ENCODE measurements around the gene ACADS.

ACADS gene

GRCh38 chr12:120725659-120726509 is at the start of gene ACADS:
Gene ACADS, plus strand, starts transcription at chr12:120725826. Its CDS starts 60 bp downstream, at chr12:120725886.
- DNase-seq, result peak; percentile 95

DNA sequence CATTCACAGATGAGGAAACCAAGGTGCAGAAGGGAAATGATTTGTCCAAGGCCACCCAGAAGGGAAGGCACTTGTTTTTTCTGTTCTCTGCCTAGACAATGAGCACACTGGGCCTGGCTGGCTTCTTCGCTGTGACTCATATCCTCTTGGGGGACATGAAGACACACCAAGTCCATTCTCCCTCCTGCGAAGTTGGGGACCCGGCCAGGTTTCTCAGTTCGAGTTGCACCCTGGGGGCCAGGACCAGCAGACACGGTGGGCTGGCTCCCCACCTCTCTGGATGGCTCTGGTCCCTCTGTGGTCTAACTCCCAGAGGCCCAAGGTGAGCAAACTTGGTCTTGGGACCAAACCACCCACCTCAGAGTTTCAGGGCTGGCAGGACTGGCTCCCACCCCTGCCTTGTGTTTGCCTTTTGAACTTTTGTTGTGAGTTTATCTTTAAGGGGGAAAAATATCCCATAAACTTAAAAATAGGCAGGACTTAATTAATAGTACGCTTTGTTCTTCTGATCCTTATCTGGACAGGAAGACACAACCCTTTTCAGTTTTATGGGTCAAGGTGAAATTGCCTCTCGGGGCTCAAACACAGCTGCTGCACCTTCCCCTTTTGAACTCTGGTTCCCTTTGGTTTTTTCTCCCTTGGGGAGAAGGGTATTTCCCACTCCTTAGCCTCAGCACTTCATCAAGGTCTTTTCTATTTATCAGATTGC is 47.7 kb upstream of the ACADS start:
- DNase-seq, result no peak

DNA sequence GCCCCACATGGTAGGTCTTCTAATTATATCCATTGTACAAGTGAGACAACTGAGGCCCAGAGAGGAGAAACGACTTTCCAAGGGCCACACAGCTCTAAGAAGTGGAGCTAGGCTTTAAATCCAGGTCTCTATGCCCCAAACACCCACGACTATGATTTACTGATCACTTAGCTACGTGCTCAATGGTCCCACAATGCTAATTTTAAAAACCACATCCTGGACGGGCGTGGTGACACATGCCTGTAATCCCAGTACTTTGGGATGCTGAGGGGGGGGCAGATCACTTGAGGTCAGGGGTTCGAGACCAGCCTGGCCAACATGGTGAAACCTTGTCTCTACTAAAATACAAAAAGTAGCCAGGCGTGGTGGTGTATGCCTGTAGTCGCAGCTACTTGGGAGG is 47.1 kb upstream of the ACADS start:
- no peak for DNase-seq

DNA sequence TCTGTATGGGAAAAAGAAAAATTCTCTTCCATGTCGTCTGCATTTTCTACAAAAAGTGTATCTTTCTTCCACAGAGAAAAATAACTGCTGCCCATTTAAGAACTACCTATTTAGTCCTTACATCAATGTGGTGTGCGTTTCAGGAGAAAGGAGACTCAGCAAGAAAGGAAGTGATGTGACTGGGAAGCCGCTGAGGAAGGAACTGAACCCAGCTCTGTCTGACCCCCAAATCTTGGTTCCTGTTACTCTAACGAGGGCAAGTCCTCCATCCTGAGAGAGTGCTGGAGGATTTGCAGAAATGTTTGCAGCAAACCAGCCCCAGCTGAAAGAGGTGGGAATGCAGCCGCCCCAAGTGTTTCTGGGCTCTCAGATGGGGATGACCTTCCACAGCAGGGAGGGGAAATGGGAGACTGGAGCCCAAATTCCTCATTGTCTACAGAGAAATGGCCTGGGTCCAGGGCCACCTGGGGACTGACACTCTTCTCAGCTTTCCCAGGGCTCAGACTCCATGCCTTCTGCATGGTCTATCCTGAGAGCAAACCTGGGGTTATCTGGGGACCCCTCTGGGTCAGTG is 45.4 kb upstream of the ACADS start:
- no peak for DNase-seq

DNA sequence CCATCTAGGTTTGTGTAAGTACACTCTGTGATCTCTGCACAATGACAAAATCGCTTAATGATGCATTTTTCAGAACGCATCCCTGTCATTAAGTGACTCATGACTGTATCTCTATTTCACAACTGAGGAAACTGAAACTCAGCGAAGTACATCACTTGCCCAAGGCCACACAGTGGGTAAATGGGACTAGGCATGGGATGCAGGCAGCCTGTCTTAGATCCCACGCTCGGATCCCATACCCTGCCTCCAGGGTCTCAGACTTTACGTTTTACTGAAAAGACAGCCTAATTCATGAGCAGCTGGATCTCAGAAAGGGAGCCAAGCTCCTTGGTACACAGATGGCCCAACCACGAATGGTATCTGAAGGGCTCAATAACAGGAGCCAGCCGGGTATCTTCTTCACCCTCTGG is 41.1 kb upstream of the ACADS start:
- no peak for DNase-seq

DNA sequence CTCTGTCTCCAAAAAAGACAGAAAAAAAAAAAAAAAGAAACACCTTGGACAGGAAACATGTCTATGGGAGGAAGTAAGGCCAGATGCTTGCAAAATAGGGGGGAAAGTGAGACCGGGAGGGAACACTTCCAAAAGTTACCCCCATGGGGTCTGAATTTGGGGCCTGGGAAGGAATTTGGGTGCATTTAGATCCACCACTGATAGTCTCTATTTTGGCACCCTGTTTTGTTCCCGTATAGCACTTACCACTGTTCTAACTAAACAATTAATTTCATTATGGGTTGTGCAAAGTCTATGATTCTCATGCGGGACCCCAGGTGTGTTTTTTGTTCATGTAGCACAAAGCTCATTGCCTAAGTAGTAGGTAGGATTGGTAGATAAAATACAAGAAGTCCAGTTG is 40.1 kb upstream of the ACADS start:
- no peak for DNase-seq

DNA sequence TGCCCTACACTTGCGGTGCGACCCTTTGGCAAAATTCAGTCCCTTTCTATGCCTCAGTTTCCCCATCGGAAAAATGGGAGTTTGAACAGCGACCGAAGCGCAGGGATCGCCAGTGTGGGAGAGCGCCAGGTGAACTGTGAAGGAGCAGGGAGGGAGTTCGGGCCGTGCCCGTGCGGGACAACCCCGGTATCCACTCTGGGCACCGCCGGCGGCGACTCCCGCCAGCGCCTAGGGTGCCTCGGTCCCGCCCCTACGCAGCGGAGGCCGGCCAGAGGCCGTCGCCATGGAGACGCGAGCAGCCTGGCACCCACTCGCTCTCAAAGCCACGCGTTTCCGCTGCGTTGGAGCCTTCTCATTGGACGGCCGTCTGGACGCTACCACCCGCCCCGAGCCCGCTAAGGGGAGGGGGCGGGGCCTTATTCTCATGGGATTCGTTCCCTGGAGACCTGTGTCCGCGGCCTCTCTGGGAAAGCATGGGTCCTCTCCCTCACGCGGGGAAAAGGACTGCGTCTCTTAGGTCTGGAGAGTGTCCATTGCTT is 39.4 kb upstream of the ACADS start:
- DNase-seq, result peak; percentile 98

DNA sequence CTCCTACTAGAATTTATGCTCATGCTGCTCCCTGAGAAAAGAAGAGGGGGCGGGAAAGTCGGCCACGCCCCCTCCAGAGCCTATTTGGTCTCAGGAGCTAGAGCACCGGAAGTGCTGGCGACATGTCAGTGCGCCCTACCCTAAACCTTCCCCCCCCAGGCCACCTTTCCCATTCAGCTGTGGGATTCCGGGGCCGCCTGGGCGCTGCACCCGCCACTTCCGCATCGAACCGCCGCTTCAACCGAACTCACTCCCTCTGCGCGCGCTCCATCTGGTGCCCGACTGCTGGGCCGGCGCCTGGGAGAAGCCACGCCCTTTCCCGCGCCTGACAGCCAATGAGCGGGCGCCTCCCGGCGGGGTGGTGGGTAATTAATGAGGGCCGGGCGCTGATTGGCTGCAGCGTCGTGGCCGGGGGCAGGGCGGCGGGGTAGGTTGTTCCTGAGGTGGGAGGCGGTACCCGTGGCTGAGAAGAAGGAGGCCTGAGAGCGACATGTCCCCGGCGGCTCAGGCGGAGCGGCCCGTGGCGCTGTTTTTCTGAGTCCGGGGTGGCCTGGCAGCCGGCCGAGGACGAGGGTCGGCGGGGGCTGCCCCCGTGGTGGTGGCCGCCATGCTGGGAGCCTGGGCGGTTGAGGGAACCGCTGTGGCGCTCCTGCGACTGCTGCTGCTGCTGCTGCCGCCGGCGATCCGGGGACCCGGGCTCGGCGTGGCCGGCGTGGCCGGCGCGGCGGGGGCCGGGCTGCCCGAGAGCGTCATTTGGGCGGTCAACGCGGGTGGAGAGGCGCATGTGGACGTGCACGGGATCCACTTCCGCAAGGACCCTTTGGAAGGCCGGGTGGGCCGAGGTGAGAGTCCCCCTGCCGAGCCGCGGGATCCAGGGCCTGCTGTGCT is 38.7 kb upstream of the ACADS start, which contains the start of gene MLEC:
MLEC (plus strand) TSS at position 460 of the 888 bp plus-strand sequence; CDS start at position 608, 148 bp downstream.
- peak; percentile 99 for DNase-seq

GRCh38 chr12:120687578-120688289 is 37.9 kb upstream of the ACADS start:
- DNase-seq, result peak; percentile 69

DNA sequence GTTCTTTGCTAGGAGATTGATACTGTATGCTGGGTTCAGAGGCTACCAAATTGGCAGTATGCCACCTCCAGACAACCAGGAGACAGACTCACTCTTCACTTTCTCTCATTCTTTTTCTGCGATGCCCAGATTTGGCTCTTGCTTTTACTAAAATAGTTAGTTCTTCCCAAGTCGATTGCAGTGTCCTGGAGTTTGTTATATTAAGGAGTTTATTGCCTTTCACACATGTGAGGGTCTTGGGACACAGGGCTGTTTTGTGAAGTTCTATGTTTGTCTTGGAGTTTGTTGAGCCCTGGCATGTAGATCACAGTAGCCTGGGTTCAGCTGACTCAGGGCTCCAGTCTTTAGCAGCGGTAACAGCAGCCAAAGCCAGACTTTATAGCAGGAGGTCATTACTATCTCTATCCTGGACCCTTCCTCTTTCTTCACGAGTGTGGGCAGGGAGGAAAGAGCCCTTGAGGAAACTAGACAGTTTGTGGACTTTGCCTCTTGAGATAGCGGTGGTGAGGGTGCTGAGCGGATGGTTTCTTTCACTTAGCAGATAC is 37.0 kb upstream of the ACADS start:
- DNase-seq, result no peak

DNA sequence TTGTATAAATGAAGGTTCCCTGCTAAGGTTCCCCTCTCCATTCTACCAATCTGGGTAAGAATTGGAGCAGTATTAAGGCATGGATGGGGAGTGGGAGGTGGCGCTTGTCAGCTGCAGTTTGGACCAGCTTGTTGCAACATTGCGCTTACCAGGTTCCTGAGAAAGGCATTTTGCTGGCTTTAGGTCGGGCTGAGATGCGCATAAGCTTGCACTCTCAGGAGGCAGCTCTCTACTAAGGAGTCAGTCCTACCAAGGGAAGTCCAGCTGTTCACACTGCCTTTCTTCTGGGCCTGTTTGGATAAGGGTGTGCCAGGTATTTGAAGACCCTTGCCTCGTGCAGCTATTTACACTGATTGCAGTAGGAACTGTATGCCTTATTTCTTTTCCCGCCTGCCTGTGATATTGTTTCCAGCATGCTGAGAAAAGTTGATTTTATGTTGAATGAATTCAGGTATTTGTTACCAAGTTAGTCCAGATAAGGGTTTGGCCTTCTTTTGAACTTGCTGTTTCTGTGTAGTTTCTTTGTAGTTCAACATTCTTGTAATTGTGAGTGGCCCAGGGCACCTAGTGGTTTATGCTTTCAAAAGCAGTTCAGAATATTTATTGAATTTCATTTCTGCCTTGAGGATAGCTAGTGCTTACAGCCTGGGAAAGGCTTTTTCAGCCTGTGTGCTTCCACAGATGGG is 36.1 kb upstream of the ACADS start:
- DNase-seq, result no peak

DNA sequence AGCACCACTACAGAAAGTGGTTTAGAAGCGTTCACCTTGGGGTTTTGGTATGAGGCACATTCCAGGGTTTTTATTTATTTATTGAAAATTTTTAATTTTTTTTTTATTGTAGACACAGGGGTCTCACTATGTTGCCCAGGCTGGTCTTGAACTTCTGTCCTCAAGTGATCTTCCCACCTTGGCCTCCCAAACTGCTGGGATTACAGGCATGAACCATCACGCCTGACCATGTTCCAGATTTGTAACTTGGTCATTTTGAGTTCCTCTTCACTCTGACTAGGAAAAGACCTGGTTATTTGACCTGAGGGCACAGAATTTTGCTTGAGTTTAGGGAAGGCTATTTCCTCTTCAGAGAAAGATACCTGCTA is 35.6 kb upstream of the ACADS start:
- DNase-seq, result no peak

GRCh38 chr12:120690978-120691377 is 34.6 kb upstream of the ACADS start:
- no peak for DNase-seq

DNA sequence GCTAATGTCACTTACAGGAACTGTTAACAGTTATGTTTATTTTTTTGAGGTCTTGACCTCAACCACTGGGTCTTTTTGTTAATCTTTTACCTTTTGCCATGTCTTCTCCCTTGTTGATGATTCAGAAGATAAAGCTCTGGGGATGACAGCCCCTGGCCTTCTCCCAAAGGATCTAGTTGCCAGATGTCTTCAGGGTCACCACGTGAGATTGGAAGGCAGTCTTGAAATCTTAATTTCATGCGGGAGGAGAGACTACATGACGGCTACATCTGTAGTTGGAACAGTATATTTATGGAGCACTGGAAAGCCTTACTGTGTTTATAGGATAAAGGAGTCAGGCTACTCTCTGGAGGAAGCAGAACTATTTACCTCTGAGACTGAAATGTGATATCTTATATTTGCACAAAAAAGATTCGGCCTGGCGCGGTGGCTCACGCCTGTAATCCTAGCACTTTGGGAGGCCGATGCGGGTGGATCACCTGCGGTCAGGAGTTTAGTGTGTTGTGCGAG is 33.0 kb upstream of the ACADS start:
- no peak for DNase-seq

DNA sequence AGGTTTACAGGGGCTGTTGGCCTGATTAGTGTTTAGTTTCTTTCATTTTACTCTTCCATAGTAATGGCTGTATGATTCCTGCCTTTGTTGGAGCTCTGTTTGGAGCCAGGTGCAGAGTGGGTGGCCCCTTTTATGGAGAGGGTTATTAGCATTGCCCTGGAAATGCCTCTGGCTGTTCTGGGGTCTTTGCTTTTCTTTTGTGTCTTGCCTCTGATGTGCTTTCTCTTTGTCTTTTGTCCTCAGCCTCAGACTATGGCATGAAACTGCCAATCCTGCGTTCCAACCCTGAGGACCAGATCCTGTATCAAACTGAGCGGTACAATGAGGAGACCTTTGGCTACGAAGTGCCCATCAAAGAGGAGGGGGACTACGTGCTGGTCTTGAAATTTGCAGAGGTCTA is 31.8 kb upstream of the ACADS start:
- DNase-seq, result no peak

DNA sequence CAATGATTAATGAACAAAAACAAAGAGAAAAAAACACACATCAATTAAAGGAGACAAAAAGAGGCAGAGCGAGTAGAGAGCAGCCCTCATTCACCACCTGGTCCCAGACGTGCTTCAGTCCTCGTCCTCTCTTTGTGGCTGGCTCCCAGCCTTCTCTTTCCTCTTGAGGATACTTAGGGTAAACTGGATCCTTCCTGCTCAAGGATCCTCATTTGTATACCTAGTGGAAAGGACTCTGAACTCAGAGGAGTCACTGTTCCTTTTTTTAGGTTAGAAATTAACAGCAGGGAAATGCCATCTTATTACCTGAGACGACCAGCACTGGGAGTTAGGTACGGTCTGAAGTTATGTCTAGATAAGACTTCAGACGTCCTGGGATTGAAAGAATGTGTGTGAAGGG is 29.0 kb upstream of the ACADS start:
- DNase-seq, result no peak

- DNase-seq, result no peak
Measured at GRCh38 chr12:120697344-120697743, 28.3 kb upstream of the ACADS start.

DNA sequence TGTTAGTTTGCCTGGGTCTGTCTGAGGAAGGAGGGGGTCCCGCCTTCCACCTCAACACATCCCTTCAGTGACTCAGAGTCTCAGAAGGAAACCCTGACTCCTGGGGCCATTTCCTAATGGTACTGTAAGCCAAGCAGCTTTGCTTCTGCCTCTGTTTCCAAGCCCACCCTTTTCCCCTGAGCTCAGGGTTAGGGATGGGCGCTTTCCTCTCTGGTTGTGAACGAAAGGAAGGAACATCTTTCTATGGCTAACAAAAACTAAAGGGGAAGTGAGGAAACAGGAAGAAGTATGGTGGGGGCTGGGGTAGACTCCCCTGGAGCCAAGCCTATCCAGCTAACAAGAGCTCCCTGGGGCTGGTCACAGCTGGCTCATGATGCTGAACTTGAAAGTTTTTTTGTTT is 27.0 kb upstream of the ACADS start:
- no peak for DNase-seq

DNA sequence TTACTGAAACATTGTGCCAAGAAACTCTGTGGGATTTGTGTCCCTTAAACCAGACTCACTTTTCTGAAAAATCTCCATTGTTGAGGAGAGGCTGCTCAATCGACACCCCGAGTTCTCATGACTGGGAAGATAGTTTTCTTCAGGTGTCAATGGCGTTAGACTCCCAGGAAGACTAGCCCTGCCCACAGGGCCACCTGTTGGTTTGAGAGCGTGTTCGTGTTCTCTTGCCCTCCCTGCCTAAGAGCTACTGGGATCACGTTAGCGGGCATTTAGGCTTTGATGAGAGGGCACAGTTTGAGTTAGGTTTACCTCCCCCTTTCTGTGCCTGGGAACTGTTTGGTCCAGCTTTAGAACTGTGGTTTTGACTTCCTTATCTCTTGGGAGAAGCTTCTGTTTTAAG is 26.1 kb upstream of the ACADS start:
- DNase-seq, result no peak

DNA sequence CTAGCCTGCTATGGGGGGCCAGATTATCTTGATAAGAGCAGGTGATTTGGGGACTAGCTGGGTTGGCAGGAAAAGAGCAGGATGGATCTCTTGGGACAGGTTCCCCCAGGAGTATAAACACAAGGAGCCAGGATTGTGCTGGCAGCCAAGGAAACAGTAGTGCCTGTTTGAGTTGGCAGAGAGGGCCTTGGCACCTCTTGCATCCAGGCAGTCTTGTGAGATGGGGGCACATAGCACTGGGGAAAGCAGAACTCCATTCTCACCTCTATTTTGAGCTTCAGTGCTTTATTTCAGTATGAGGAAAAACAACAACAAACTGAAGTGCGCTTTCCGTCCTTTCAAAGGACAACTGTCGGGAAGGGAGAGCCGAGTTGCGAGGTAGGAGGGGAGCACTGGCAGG is 24.7 kb upstream of the ACADS start:
- no peak for DNase-seq

DNA sequence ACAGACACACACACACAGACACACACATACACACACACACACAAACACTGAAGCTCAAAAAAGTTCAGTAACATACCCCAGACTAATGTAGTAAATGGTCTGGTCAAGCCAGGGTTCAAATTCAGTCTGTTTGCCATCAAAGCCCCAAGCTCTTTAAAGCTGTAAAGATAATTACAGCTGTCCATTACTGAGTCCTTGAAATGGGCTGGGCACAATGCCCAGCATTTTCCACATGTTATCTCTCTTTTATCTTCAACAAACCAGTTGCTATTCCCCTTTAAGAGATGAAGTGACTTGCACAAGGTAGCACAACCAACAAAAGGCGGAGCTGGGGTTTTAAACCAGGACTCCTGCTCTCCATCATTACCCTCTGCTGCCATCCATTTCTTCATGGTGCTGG is 23.0 kb upstream of the ACADS start:
- no peak for DNase-seq

All from activated CD8-positive, alpha-beta memory T cell treated with anti-CD3 and anti-CD28 coated beads for 24 hours (primary cell).